ENCODE results near the gene FAM237A. TPM values are rescaled to one million over a fixed set of nuclear protein-coding genes. Genes with fewer than 3 reads are reported as not detected.
A peak's percentile ranks its signal among the peaks of the same experiment; 100 is the strongest.

The FAM237A gene
- total and polyA plus RNA-seq, 9 of the 15 experiments (the other 6 are each of a cell fraction or from before 2014, with no cell fraction given) = not detected

- 0% methylated on average over 2 of the region's 2 CpGs for WGBS (ENCODE audit: insufficient coverage, low coverage, missing lambda C conversion rate)
- BruUV-seq (replicated peaks) = no TSS peak
These were observed 46.2 kb downstream of the FAM237A start for GRCh38 chr2:206688453-206688852.

GRCh38 chr2:206688990-206689389 is 46.7 kb downstream of the FAM237A start:
- Histone ChIP-seq H3K27ac (ENCODE audit: extremely low read depth, low read depth, low read length) (no peak overlapping the region), H2AFZ (ENCODE audit: low read depth, low read length) (no peak overlapping the region), H3K36me3 (ENCODE audit: control insufficient read depth, insufficient read depth, low read length) (no peaks in the 10 kb centered on the region), H3K9me3 (replicated peaks; ENCODE audit: control insufficient read depth, insufficient read depth, low read depth, low read length) (no peaks in the 10 kb centered on the region), H3K9me1 (ENCODE audit: control insufficient read depth, insufficient read depth, low read length) (no peaks in the 10 kb centered on the region), H3K9ac (ENCODE audit: insufficient read depth in 1 of 2, low read depth in 2 of 2, low read length in 2 of 2) (no peak overlapping the region), H3K79me2 (ENCODE audit: control insufficient read depth, insufficient read depth, low read length) (no peaks in the 10 kb centered on the region), H3K4me3 (no peak overlapping the region), H4K20me1 (replicated peaks; ENCODE audit: control insufficient read depth, insufficient read depth, low read length) (no peaks in the 10 kb centered on the region), H3K4me1 (replicated peaks in 1 of 2; ENCODE audit: control insufficient read depth in 2 of 2, insufficient read depth in 2 of 2, low read length in 2 of 2) (no peaks in the 10 kb centered on the region), H3K4me2 (ENCODE audit: insufficient read depth, low read length) (no peak overlapping the region), H3K27me3 (ENCODE audit: control insufficient read depth in 2 of 2, insufficient read depth in 2 of 2, low read length in 2 of 2) (peaks cover 0 to 5% of the 10 kb centered on the region in 2 experiments; a peak in 2 of 5 replicates)
- ChIA-PET CTCF (ENCODE audit: low intra/inter-chr PET ratio) (no interaction called here), POLR2A (no interaction called here)
- in situ Hi-C loops (cut with MboI) = no loop called here
- no peak for TF ChIP-seq ZNF395 (CRISPR knock-in tag; IDR thresholded peaks at IDR 0.05)
- no peak for DNase-seq (ENCODE audit: extremely low read depth in 1 of 4, low spot score in 3 of 4)
- intact Hi-C loops (cut with micrococcal nuclease) = no loop called here
- 17% methylated on average over 1 of the region's 1 CpG for WGBS (ENCODE audit: insufficient coverage, low coverage, missing lambda C conversion rate)
- no peak for ATAC-seq
- FAIRE-seq = no peak
- no TSS peak for BruUV-seq (replicated peaks)

More at GRCh38 chr2:206688453-206688852, 46.2 kb downstream of the FAM237A start:
- FAIRE-seq (no peak), ATAC-seq (no peak), DNase-seq (ENCODE audit: extremely low read depth in 1 of 4, low spot score in 3 of 4) (no peak)
- no peak for TF ChIP-seq MECOM (CRISPR knock-in tag; IDR thresholded peaks at IDR 0.05)
- 0 out of 2 replicates have a peak, but pooled peaks have one; percentile 35 for TF ChIP-seq ZNF316 (IDR thresholded peaks at IDR 0.05)
- no peak overlapping the region for H3K4me2 ChIP-seq (ENCODE audit: insufficient read depth, low read length)
- CTCF ChIA-PET (ENCODE audit: low intra/inter-chr PET ratio) = no interaction called here
- in situ Hi-C loops (cut with MboI) = no loop called here
- H3K9me1 ChIP-seq (ENCODE audit: control insufficient read depth, insufficient read depth, low read length) = no peaks in the 10 kb centered on the region
- H3K9ac ChIP-seq (ENCODE audit: insufficient read depth in 1 of 2, low read depth in 2 of 2, low read length in 2 of 2) = no peak overlapping the region
- H3K9me3 ChIP-seq (replicated peaks; ENCODE audit: control insufficient read depth, insufficient read depth, low read depth, low read length) = no peaks in the 10 kb centered on the region
- no peak overlapping the region for H3K4me3 ChIP-seq
- no peaks in the 10 kb centered on the region for H4K20me1 ChIP-seq (replicated peaks; ENCODE audit: control insufficient read depth, insufficient read depth, low read length)
- H3K79me2 ChIP-seq (ENCODE audit: control insufficient read depth, insufficient read depth, low read length) = no peaks in the 10 kb centered on the region
- H3K27ac ChIP-seq (ENCODE audit: extremely low read depth, low read depth, low read length) = no peak overlapping the region
- H3K27me3 ChIP-seq (ENCODE audit: control insufficient read depth in 2 of 2, insufficient read depth in 2 of 2, low read length in 2 of 2) = peaks cover 0 to 5% of the 10 kb centered on the region in 2 experiments; a peak in 2 of 5 replicates
- no peaks in the 10 kb centered on the region for H3K36me3 ChIP-seq (ENCODE audit: control insufficient read depth, insufficient read depth, low read length)
- POLR2A ChIA-PET = interaction anchor here (0.6 kb wide), 1 partner anchor 363 kb away, joined by 4 read pairs; no protein-coding TSS in a partner anchor
- intact Hi-C loops (cut with micrococcal nuclease) = no loop called here
- no peak overlapping the region for H2AFZ ChIP-seq (ENCODE audit: low read depth, low read length)
- no peaks in the 10 kb centered on the region for H3K4me1 ChIP-seq (replicated peaks in 1 of 2; ENCODE audit: control insufficient read depth in 2 of 2, insufficient read depth in 2 of 2, low read length in 2 of 2)
